ENCODE data around the gene SUSD5. TPM values are rescaled to one million over a fixed set of nuclear protein-coding genes. Genes with fewer than 3 reads are reported as not detected.

Gene SUSD5
- total RNA-seq, 1 donor from 2014 or later: 22.7 TPM

GRCh38 chr3:33240261-33240660 is 21.7 kb upstream of the SUSD5 start:
- Mint-ChIP-seq H3K9me3 (ENCODE audit: unreplicated experiment) (peaks cover 19% of the 10 kb centered on the region), H3K27ac (ENCODE audit: unreplicated experiment) (no peak overlapping the region), H3K36me3 (ENCODE audit: unreplicated experiment) (peaks cover 3% of the 10 kb centered on the region), H3K27me3 (ENCODE audit: unreplicated experiment) (peaks cover 34% of the 10 kb centered on the region), H3K4me1 (ENCODE audit: unreplicated experiment) (no peaks in the 10 kb centered on the region), H3K4me3 (ENCODE audit: unreplicated experiment) (no peak overlapping the region)
- DNase-seq (ENCODE audit: extremely low spot score, unreplicated experiment): no peak
- TF ChIP-seq CTCF (IDR thresholded peaks at IDR 0.05): no peak

GRCh38 chr3:33238923-33239322 is 20.3 kb upstream of the SUSD5 start:
- no peak for DNase-seq (ENCODE audit: extremely low spot score, unreplicated experiment)
- Mint-ChIP-seq H3K36me3 (ENCODE audit: unreplicated experiment) (peaks cover 3% of the 10 kb centered on the region), H3K27me3 (ENCODE audit: unreplicated experiment) (peaks cover 30% of the 10 kb centered on the region), H3K27ac (ENCODE audit: unreplicated experiment) (no peak overlapping the region), H3K4me1 (ENCODE audit: unreplicated experiment) (no peaks in the 10 kb centered on the region), H3K9me3 (ENCODE audit: unreplicated experiment) (peaks cover 19% of the 10 kb centered on the region), H3K4me3 (ENCODE audit: unreplicated experiment) (no peak overlapping the region)
- TF ChIP-seq CTCF (IDR thresholded peaks at IDR 0.05): no peak

- Mint-ChIP-seq H3K36me3 (ENCODE audit: unreplicated experiment) (peaks cover 3% of the 10 kb centered on the region), H3K9me3 (ENCODE audit: unreplicated experiment) (peaks cover 10% of the 10 kb centered on the region), H3K4me1 (ENCODE audit: unreplicated experiment) (no peaks in the 10 kb centered on the region), H3K4me3 (ENCODE audit: unreplicated experiment) (no peak overlapping the region), H3K27me3 (ENCODE audit: unreplicated experiment) (peaks cover 25% of the 10 kb centered on the region), H3K27ac (ENCODE audit: unreplicated experiment) (no peak overlapping the region)
- no peak for TF ChIP-seq CTCF (IDR thresholded peaks at IDR 0.05)
- DNase-seq (ENCODE audit: extremely low spot score, unreplicated experiment): no peak
These were observed 18.8 kb upstream of the SUSD5 start for GRCh38 chr3:33237439-33237838.

- Mint-ChIP-seq H3K27ac (ENCODE audit: unreplicated experiment) (no peak overlapping the region), H3K36me3 (ENCODE audit: unreplicated experiment) (peaks cover 3% of the 10 kb centered on the region), H3K4me3 (ENCODE audit: unreplicated experiment) (no peak overlapping the region), H3K4me1 (ENCODE audit: unreplicated experiment) (no peaks in the 10 kb centered on the region), H3K9me3 (ENCODE audit: unreplicated experiment) (peaks cover 10% of the 10 kb centered on the region), H3K27me3 (ENCODE audit: unreplicated experiment) (peaks cover 24% of the 10 kb centered on the region)
- DNase-seq (ENCODE audit: extremely low spot score, unreplicated experiment): no peak
- no peak for TF ChIP-seq CTCF (IDR thresholded peaks at IDR 0.05)
These were observed 17.4 kb upstream of the SUSD5 start for GRCh38 chr3:33236005-33236404.

GRCh38 chr3:33233884-33234283 is 15.3 kb upstream of the SUSD5 start:
- H3K9me3 Mint-ChIP-seq (ENCODE audit: unreplicated experiment): peaks cover 2% of the 10 kb centered on the region
- no peaks in the 10 kb centered on the region for H3K36me3 Mint-ChIP-seq (ENCODE audit: unreplicated experiment)
- no peak overlapping the region for H3K27ac Mint-ChIP-seq (ENCODE audit: unreplicated experiment)
- H3K27me3 Mint-ChIP-seq (ENCODE audit: unreplicated experiment): peaks cover 17% of the 10 kb centered on the region
- H3K4me3 Mint-ChIP-seq (ENCODE audit: unreplicated experiment): no peak overlapping the region
- DNase-seq (ENCODE audit: extremely low spot score, unreplicated experiment): no peak
- no peak for TF ChIP-seq CTCF (IDR thresholded peaks at IDR 0.05)
- H3K4me1 Mint-ChIP-seq (ENCODE audit: unreplicated experiment): no peaks in the 10 kb centered on the region
